Measurements from ENCODE around the gene CLECL1.

The CLECL1 gene

DNA sequence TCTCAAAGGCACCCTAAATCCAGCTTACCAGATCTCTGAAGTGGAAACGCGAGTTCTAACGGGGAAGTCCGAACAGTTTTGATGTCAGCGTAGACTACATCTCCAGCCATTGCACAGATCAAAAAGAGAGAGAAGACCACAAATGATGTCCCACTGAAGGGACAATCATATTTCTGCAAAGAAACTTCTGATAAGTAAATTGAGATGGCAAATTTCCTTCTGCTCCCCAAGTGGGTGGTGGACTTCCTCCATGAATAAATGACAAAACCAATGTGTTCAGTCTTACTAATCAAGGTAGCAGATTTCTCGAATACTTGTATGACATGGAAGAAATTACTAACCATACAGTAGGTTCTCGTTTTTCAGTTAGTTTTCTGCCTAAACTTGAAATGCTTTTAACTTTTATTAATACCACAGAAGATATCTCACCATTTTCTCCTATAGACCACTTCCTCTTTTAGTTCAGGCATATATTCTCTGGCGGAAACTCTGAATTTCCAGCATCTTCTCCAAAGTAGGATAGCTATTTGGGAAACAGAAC, at the start of gene CLECL1:
Gene CLECL1, minus strand, starts transcription at position 177 of the 541 bp plus-strand sequence.
- DNase-seq (ENCODE audit: low read depth in 2 of 2): no peak

DNA sequence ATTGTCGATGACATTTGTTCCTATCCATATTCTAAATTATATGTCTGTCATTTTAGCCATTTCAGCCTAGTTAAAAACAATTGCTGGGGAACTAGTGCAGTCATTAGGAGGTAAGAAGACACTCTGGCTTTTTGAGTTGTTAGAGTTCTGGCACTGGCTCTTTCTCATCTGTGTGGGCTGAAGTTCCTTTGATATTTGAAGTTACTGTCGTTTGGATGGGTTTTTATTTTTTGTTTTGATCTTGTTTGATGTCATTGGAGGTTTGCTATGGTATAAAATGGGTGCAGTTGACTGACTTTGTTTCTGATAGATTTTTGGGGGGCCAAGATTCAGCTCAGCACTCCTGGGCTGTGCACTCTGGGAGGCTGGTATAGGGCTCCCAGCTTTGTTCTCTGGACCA, 48.5 kb upstream of the CLECL1 start:
- no peak for DNase-seq (ENCODE audit: low read depth in 2 of 2)

DNA sequence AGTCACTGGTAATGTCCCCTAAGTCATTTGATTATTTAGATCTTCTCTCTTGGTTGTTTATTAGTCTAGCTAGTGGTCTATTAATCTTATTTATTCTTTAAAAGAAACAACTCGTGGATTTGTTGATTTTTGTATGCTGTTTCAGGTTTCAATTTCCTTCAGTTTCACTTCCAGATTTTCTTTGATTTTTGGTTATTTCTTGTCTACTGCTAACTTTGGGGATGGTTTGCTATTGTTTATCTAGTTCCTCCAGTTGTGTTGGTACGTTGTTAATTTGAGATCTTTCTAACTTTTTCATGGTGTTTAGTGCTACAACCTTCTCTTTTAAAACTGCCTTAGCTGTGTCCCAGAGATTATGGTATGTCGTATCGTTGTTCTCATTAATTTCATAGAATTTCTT, 46.3 kb upstream of the CLECL1 start:
- no peak for DNase-seq (ENCODE audit: low read depth in 2 of 2)

DNA sequence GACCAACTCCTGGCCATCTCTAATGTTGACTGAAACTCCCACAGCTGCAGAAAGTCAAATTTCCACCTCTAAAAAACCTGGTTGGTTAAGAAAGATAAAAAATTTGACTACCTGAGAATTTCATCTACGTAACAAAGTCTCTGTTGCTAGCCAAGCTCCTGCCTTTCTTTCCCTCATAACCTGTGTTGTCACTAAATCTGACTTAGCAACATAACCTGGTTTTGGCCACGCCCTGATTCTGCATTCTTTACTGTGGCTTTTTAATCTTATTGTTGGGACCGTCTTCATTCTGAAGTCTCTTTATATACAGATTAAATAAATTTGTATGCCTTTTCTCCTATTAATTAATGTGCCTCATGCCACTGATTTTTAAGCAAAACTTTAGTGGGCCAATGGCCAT, 43.9 kb upstream of the CLECL1 start:
- no peak for DNase-seq (ENCODE audit: low read depth in 2 of 2)

DNA sequence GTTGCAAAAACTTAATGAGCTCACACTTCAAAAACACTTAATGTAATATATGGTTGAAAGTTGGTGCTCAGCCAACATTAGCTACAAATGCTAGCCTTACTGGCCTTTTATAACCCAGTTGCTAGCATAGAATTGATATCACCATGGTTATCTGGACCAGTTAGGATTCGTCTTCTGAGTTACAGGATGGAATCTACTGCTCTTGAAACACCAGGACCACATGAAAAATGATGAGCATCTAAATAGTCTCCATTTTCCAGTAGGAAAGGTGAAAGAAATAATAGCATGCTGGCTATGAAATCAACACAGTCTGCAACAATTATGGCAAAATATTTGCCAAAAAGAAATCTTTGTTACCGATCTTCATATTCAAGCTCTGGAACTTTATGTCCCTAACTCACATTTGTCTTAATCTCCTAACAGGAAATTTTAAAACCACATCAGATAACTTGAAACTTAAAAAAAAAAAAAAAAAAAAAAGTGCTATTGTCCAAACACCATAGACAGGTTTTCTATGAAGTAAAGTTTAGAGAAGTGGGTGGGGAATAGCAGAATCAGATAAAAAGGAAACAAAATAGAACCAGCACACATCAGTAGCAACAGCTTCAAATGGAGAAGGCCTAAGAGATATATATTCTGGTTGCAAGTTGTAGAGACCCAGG, 40.5 kb upstream of the CLECL1 start:
- no peak for DNase-seq (ENCODE audit: low read depth in 2 of 2)

DNA sequence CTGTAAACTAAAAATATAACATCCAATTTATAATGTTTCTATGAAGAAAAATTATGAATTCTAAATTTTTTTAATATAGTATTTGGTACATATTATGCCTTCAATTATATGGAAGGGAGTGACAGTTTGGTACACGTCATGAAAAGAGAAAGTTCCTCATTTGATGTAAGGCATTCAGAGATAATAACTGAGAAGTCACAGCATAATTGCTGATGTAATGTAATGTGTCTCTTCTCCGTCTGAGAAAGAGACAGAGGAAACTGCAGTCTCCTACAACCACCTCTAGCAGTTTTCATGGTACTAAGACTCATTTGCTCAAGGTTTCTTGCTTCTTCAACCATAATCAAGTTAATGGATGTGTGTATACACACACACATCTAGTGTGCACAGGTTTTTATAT, 30.1 kb upstream of the CLECL1 start:
- no peak for DNase-seq (ENCODE audit: low read depth in 2 of 2)

DNA sequence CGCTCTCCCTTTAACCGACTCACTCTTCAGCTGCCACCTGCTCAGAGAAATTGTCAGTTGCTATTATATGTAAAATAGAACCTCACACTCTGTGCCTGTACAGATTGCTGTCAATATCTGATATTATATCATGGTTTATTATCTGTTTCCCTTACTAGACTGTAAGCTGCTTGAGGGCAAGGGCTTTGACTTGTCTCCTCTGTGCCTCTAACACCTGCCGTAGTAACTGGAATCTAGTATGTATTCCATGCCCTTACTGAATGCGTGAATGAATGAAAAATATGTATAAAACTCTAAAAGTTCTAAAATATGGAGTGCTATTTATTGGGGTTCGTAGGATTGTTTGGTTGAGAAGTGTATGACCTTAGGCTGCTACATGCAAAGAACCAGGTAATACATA, 29.5 kb upstream of the CLECL1 start:
- DNase-seq (ENCODE audit: low read depth in 2 of 2): no peak

DNA sequence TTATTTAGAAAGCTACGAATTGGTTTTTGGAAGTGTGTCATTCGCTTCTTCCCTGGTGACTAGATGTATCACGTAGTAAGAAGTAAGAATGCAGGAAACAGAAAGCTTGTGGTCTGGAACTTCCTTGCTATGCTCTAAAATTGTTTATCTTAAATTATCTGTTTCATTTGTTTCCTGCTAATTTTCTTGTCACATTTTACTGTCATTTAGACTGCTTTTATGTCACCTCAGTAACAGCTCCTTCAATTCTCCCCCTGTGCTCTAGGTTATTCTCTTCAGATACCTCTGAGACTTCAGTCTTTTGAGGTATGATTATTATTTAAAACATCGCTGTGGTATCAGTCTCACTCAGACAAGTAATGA, 28.5 kb upstream of the CLECL1 start:
- DNase-seq (ENCODE audit: low read depth in 2 of 2): no peak

DNA sequence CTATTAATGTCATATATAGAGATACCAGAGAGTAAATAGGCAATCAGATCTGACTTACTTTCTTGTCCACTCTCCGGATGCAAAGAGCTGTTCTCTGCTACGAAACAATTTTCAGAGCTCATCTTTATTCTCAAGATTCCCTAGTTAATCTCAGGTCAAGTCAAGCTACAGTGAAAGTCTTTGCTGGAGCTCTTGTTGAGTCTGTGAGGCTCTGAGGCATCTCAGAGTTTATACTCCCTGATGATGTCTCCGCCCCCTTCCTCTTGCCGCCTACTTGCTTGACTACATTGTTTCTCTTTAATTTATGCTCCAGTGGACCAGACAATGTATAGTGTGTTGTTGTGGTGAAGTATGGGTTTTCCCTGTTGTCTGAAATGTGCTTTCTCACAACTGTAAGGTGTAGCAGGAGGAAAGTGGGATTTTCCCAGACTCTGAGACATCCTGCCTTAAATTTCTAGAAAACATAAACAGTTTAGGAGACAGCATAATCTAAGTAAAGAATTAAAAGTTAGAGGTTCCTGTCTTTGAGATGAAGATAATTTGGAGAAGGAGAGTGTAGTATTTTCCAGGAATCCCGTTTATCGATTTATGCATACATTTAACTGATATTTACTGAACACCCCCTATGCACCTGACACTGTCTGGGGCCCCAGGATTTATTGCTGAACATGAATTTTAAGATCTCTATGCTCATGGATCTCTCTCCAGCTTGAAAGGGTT, 28.0 kb upstream of the CLECL1 start, which contains the start of gene CD69:
Gene CD69, minus strand, starts transcription at position 203 of the 720 bp plus-strand sequence. Its CDS starts 81 bp downstream, at position 122.
- peak; percentile 62 to 82 for DNase-seq (ENCODE audit: low read depth in 2 of 2)

DNA sequence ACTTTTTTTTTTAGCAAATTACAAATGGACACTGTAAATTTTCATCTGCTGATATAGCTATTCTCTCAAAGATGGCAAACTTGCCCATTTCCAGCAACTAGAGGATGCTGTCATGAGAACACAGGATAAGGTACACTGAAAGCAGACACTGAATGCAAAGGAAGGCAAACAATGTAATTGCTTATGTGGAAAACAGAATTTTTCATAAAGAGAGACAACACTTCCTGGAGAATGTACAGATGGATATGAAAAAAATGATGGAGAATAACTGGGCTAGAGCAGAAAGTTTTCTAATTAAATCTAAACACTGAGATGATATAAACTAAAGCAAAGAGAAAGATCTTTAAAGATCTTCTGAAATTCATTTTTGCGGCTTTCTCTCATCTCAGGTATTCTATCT, 27.2 kb upstream of the CLECL1 start:
- no peak for DNase-seq (ENCODE audit: low read depth in 2 of 2)

DNA sequence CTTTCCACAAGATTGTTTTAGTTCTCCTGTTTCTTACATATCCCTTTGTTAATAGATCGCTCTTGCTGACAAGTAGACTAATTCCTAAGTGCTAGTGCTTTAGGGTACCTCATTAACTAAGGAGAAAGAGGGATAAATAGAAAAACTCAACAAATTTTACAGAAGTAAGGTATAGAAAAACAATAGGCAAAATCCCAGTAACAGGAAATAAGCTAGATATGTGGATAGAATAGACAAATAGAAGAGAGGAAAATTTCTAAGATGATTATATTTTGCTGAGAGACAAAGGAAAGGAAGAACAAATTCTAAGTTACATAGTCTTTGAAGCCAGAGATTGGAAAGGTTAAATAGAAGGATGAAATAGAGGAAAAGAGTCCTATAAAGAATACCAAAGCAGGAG, 26.8 kb upstream of the CLECL1 start:
- no peak for DNase-seq (ENCODE audit: low read depth in 2 of 2)

DNA sequence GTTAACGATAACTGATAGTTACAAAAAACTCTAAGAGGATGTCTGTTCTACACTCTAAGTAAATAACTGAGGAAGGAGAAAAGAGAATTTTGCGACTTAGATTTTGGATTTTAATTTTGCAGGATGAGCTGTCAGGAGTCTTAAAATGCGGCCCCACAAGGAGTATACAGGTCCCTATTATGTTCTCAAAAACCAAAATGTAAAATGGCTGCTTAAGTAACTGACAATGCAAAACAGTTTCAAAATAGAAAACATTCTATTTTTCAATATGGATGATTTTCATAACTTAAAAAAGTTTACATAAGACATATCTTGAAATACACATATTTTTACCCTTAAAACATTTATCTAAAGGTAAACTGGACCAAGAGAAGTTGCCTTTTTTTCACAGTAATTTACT, 25.2 kb upstream of the CLECL1 start:
- no peak for DNase-seq (ENCODE audit: low read depth in 2 of 2)

DNA sequence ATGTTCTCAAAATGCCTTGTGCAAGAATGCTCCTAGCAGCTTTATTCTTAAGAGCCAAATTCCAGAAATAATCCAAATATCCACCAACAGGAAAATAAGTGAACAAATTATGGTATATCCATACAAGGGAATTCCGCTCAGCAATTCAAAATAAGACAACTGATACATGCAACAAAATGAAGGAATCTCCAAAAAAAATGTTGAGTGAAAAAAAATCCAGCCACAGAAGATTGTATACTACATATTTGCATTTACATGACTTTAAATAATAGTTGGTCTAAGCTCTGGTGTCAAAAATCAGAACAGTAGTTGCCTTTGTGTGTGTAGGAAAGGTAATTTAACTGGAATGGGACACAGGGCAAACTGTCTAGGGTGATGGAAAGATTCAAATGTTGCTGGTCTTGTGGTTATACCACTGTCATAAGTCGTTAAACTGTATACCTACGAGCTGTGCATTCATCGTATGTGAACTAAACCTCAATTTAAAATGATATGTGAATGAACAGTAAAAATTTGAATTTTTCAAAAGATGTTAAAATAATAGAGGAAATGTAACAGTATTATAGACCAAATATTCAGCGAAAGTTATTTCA, 24.6 kb upstream of the CLECL1 start:
- DNase-seq (ENCODE audit: low read depth in 2 of 2): no peak

DNA sequence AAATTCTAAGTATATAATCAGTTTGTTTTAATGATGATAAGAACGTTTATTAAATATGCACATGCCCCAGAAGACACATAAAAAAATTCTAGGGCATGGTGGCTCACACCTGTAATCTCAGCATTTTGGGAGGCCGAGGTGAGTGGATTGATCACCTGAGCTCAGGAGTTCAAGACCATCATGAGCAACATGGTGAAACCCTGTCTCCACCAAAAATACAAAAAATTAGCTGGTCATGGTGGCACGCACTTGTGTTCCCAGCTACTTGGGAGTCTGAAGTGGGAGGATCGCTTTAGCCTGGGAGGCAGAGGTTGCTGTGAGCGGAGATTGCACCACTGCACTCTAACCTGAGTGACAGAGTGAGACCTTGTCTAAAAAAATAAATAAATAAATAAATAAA, 23.8 kb upstream of the CLECL1 start:
- DNase-seq (ENCODE audit: low read depth in 2 of 2): no peak

DNA sequence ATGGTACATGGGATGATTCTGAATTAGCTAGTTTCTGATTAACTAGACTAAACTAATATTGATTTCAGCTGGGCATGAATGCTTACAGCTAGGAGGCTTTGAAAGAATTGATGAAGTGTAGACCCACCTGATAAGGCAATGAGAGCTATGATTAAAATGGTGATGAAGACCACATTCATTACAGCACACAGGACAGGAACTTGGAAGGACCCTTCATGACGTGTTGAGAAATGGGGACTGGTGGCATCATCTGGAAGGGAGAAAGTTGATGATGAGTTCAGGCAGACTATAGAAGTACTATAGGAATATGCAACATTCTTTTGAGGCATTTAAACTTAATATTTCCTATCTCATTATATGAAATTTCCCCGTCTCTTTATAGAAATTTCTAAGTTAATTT, 23.3 kb upstream of the CLECL1 start:
- DNase-seq (ENCODE audit: low read depth in 2 of 2): no peak

DNA sequence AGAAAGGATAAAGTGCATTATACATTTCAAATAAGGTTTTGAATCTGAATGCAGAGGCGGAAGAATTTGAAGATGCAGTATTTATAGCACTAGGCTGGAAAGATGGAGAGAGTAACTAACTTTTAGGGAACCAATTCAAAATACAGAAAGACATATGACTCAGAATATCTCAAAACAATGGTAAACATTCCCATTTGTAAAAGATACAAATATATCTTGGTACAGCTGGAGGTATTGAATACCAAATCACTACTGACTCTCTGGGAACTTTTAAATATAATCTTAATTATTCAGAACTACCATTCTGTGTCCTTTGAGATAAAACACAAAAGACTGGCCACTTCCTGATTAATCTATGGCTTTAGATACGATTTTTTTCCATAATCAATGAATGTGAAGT, 22.7 kb upstream of the CLECL1 start:
- no peak for DNase-seq (ENCODE audit: low read depth in 2 of 2)

DNA sequence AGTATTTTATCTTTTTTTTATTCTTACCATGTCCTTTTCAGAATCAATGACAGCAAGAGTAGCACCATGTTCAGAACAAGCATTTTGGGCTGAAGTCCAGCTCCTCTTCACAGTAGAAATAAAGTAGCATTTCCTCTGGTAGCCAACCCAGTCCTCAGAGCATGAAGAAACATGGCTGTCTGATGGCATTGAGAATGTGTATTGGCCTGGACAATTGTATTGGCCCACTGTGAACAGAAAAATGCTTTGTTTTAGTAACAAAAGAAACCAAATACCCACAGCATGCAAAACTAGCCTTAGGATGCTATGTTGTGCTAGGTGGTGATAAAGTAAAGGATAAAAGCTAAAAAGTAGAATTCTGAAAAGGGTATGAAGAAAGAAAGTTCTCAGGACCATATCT, 22.1 kb upstream of the CLECL1 start:
- no peak for DNase-seq (ENCODE audit: low read depth in 2 of 2)

DNA sequence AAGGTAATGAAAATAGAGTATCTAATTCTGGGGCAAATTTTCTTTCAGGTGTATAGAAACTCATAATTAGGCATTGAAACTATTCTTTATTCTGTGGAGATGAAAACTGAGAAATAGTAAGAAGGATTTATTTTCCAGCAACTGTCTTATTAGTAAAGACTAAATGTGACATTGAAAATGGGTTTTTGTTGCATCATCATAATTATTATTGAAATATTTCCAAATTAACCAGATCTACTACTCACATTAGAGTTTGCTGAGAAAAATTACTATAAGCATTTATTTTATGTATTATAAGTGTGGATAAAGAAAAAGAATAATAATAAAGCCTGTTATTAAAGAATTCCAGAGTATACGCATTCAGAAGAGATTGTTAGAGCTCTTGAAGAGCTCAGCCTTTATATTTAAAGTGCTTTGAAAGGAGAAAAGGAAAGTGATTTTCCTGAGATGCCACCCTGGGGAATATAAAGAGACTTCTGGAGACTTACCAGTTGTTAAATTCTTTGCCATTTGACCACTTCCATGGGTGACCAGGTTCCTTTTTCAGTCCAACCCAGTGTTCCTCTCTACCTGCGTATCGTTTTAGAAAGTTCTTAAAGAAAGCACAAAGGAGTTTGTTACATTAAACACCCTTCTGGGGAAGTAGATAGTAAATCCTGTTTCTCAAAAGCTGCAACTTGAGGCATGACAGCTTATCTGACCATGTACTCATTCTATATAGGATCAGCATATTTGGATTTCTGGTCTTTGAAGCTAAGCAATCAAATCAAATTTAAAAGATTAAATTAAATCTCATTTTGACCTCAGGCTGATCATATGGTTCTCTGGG, 21.4 kb upstream of the CLECL1 start:
- DNase-seq (ENCODE audit: low read depth in 2 of 2): no peak

DNA sequence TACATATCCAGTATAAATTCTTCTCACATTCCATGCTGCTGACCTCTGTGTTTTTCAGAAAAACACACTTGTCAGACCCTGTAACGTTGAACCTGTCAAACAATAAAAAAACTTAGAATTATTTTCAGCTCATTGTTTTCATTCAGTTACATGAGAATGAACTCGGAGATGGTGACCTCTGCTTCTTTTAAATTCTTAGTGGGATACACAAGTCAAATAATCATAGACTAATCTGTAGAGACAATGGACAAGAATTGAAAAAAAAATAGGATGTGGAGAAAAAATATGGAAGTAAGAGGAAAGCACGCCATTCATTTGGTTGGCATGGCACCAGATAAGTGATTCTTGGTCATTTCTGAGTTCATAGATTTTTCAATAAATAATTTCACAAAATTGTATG, 20.6 kb upstream of the CLECL1 start:
- DNase-seq (ENCODE audit: low read depth in 2 of 2): no peak

DNA sequence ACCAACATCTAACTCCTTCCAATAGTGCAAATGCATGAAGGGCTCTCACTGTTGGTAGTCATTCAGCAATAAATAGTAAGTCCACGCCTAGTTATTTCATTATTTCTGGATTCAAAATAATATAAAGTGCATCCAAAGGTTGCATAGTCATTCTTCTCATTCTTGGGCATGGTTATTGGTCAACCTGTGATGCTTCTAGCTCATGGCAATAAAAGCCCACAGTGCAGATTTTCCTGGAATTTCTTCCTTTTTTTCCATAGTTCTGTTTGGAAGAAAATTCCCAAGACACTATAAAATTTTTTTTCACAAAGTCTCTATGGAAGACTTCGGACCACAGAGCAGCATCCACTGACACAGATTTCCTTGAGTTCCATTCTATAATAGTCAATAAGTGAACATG, 20.2 kb upstream of the CLECL1 start:
- no peak for DNase-seq (ENCODE audit: low read depth in 2 of 2)

DNA sequence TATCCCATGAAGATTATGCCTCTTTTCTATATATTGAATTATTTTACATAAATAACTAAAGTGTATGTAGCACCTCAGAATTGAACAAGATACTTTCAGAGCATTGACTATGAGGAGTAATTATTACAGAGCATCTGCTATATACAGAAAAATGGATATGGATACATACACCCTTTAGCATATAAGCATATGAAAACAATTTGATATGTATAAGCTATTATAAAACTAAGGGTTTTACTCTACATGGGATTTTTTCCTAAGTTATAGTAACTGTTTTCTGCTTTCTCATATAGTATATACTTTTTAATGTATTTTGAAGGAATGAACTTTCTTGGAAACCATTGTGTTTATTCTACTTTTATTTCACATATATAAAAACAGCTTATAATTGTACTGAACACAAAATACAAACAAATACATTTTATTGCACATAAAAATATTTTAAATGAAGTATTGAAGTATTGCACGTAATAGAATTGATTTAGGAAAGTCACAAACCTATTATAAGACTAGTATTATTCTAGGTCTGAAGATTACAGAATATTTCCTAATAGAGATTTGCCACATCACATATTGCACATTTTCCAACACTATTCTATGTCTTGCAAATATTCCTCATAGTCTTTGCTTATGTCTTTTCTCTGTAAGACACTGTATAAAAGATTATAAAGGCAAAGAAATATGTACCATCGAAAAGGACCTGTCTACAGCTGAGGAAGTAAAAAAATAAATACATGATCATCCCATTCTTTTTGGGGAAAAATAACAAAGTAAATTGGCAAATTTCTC, 19.4 kb upstream of the CLECL1 start:
- no peak for DNase-seq (ENCODE audit: low read depth in 2 of 2)

Data from activated CD8-positive, alpha-beta memory T cell treated with anti-CD3 and anti-CD28 coated beads for 4 hours (primary cell).